NK-92 treated with Interleukin-12 subunit alpha and Interleukin-12 subunit beta, amount 100 ng/mL, for 24 hours (cell line): ENCODE results near the gene ZBTB21.

Experiments
- DNase-seq: peaks from one replicate; lab custom pipeline; 2025; lab: John Stamatoyannopoulos, UW

ZBTB21 gene

DNA sequence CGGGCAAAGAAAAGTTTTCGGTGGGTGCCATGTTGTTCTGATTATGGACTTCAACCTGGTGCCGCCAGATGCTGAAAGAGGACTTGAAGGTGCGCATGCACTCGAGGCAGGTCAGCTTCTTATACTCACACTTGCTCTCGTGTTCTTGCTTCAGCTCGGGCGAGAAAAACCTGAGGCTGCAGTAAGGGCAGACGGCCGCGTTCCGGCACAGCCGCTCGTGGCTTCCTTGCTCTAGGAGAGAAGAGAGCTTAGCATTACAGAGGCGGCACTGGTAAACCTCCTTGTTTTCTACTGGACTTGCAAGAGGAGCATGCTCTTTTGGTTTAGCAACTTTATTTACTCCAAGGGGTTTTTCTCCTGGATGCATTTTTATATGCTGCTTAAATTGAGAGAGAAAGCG is 18.5 kb downstream of the ZBTB21 start:
- DNase-seq: no peak

DNA sequence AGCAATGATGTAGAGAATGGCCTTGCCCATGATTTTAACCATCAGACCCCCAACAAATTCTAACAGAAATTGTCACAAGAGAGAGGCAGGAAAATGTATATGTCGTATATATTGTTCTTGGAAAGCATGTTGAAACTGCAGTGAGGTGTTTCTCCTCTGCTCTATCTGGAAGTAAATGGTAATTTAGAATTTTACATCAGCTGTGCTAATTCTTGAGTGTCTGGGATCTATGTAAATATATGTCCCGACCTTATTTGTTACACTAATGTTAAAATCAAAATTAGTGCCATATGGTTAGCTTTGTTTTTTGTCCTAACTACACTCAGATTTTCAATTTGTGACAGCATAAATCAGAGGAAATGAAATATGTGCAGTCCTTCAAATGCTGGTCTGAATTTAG is 20.5 kb downstream of the ZBTB21 start:
- DNase-seq: no peak

DNA sequence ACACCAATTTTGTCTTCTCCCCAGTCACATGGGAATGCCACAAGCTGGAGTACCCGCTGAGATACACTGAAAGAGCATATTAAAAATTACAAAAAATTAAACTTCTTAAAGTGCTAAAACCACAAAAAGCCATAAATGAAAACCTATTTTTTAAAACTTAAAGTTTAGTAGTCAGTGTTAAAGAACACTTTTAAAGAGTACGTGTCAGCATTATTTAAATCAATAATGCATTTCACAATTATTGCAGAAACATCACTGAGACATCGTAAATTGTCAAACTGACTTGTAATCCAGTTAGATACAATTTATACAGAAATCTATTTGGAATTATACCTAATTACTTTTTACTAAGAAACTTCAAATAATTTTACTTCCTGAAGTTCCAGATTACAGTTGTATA is 22.9 kb downstream of the ZBTB21 start:
- DNase-seq: no peak

DNA sequence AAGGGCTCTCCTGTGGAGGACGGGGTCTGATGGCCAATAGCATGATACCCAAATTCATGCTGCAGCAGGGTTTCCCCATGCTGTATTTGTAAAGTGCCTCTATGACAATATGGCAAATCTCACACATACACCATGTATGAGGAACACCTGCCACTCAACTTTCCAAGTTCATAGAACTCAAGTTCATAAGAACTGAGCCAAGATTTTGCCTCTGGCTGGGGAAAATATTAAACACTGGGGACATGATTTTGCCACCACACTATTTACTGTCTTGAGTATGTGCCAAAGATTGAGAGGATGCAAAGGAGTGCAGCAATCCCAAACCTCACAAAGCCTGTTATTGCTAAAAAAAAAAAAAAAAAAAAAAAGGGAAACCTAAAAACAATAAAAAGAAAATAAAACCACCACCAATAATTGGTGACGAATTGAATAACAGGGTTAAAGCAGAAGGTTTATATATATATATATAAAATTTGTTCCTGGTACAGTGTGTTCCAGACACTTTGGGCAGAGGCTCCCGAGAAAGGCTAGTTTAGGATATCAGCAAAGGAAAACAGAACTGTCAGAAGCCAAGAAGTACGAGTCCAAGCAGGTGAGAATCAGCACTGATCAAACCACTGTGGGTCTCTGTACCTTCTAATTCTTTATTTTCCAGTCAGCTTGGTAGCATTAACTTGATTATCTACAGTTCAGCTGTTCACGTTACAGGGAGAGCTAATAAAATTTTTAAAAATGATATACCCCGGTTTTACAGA is 24.3 kb downstream of the ZBTB21 start:
- no peak for DNase-seq

DNA sequence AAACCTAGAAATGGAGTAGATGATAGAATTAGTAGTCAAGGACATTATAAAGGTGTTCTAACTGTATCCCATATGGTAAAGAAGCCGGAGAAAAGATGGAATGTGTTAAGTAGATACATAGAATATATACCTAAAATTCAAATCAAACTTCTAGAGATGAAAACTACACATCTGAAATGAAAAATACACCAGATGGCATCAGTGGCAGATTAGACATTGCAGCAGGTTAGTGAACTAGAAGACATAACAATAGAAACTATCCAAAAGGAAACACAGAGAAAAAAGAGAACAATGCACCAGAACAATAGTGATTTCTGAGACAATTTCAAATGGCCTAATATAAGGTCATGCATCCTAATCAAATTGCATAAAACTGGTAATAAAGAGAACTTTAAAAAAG is 26.9 kb downstream of the ZBTB21 start:
- no peak for DNase-seq

DNA sequence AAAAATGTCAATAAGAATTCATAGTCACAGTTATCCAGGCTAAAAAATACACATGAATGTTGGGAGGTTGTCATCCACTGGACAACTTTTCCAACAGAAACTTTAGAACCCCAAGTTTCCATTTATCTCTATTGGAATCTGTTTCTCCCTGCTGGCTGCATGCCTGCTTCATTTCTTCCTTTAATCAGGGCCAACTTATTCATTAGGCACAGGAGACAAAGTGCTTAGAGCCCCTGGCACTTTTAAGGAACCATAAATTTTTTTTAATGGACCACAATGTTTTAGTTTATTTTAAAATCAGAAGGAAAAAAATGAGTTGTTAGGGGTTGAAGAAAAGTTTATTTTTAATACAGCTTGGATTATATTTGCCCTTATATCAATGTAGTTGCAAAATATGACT is 29.6 kb downstream of the ZBTB21 start:
- DNase-seq: no peak

DNA sequence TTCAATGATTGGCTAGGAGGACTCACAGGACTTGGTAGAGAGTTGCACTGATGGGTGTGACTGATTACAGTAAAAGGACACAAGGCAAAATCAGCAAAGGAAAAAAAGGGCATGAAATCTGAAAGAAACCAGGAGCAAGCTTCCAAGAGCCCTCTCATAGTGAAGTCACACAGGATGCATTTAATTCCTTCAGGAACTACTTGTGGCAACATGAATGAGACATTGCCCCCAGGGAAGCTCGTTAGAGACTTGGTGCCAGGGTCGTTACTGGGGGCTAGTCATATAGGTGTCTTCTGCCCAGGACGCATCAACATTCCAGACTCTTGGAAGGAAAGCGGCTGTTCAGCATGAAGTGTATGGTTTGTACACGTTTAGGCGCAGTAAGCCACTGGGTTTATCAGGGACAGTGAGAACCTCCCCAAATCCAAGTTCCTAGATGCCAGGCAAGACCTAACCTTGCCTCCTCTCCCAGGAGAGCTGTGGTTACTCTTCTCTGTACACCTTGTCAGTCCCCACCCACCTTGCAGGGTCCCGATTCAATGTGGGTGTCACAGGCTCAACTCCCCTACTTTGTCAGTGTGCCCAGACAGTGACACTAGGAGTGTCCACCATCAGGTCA is 30.3 kb downstream of the ZBTB21 start:
- no peak for DNase-seq

DNA sequence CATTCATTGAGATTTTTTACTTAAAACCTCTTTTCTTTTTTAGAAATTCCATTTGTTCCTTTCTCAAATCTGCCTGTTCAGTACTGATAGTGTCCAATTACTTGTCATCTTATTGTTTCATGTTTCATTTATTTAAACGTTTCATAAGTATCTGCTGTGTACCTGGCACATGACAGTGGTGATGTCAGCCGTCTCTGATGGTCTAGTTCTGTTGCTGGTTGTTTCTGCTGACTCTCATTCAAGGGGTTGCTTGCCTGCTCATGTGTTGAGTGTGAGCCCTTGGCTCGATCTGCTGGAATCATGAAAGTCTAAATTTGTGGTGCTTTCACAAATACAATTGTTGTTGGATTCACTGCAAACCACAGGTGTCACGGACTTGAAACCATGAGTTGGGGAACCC is 30.8 kb downstream of the ZBTB21 start:
- no peak for DNase-seq

DNA sequence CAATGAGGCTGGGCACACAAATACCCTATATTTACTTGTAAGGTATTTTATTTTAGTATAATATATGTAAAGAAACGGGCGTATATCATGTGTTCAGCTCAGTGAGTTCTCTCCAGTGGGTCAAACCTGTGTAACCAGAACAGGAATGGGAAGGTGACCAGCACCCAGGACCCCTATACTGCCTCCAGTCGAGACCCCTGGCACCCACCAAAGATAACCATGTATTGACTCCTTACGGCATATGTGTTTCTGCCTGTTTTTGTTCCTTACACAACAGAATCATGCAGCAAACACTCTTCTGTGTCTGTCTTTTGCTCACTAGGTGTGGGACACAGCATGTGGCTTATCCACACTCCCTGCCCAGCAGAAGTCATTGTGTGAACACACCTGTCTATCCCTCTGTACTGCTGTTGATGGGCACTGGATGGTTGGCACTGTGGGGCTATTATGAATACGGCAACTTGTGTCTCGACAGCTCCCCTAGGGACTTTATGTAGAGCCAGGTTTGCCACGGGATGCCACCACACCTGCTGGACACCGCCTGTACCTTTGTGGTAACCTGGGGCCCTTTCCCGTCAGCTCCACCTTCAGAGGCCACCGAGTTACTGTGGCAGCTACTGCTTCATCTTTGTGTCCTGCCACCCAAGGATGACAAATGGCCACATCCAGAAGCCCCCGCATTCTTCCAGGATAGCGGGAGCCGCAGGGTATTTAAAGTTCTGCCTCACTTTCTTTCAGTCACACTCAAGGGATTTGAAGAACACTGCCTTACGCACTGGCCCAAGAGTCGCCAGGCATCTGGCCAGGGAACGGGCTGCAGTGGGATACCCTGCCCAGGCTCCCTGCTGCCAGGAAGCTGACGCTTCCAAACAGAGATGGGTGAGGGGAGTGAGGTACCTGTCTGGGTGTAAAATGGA is 32.9 kb downstream of the ZBTB21 start:
- no peak for DNase-seq

DNA sequence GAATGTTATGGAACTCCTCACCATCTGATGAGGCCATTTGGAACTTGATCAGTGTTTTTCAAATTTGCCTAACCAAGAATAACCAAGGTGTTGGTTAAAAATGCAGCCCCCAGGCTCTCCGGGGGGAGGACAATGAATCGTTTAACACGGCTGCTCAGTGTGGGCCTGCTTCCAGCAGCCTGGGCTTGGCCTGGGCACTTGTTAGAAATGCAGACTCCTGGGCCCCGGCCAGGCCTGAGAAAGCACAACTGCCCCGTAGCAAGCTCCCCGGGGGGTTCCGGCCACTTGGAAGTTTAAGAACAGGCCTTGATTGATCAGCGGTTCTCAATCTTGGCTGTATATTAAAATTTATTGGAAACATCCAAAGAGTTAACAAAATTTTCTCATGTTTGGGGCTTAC is 33.5 kb downstream of the ZBTB21 start:
- no peak for DNase-seq

DNA sequence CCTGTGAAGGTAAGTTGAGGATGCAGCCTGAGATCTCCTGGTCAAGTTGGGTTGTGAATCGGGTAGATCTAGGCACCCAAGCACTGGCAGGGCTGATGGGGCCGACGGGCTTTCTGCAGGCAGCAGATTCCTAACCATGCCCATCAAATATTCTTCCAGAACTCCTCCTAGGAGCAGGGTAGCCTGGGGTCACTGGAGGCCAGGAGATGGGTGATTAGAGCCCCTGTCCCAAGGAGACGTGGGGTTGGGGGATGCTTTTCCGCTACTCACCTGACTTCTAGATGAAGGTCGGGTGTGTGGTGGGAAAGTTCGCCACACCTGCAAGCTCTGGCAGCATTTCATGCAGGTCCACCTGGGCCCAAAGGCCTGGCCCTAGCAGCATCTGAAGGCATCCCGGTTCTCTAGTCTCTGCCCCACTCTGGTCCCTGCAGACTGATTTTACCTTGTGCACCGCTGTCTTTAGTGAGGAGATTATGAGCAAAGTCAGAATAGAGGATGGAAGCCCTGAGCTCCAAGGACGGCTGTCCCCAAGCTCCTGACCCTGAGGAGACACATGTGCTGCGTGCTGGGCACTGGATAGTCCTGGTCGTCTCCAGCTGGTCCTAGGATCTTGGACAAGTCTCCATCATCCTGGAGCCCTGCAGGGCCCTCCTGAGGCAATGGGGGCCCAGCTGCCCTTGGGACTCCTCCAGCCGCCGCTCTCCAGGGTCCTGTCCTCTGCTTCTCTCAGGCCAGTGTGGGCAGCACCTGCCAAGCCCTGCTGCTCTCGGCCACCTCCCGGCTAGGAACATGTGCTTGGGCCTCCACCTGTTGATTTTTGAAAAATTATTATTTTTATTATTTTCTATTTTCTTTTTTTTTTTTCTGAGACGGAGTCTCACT is 34.5 kb downstream of the ZBTB21 start:
- no peak for DNase-seq

DNA sequence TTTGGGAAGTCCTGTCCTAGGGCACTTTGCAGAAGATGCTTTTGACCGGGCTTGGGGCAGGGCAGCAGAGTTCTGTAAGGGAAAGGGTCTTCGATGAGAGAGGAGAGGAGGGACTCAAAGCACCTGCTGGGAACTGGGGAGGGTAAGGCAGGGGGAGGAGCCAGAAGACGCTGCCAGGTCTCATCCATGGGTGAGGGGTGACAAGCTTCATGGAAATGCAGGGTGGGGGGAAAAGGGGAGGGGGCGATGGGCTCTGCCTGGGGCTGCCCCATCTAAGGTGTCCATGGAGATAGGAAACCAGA is 35.5 kb downstream of the ZBTB21 start:
- no peak for DNase-seq

DNA sequence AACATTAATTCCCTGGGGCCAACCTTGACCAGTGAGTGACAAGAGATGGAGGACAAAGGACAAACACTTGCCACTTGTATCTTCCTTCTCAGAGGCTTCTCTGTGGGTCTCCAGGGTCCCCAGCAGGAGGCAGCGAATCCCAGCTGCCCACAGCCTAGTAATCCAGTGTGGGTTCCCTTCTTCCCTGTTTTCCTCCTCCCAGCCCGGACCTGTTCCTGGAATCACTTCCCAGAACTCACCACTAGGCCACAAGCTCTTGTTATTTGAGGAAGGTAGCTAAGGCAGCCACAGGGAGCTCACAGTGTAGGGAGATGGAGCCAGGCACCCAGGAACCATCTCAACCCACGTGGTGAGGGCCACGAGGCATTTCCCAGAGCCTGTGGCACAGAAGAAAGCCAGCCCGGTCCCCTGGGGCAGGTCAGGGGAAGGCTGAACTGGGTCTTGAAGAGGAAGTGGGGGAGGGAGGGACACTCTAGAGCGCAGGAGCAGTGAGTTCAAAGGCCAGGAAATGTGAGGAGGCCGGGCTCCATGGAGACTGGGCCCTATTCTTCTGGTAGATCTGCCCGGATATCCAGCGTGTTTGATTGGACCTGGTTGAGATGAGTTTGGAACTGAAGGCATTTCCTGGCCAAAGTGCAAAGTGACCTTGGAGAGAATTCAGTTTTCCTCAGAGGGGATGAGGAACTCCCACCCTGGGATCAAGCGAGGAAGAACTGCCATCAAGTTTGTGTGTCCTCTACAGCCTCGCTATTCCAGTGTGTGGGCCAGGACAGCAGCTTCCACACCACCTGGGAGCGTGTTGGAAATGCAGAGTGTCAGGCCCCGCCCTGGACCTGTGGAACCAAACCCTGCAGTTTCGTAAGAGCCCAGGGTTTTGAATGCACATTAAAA is 36.1 kb downstream of the ZBTB21 start:
- DNase-seq: no peak

DNA sequence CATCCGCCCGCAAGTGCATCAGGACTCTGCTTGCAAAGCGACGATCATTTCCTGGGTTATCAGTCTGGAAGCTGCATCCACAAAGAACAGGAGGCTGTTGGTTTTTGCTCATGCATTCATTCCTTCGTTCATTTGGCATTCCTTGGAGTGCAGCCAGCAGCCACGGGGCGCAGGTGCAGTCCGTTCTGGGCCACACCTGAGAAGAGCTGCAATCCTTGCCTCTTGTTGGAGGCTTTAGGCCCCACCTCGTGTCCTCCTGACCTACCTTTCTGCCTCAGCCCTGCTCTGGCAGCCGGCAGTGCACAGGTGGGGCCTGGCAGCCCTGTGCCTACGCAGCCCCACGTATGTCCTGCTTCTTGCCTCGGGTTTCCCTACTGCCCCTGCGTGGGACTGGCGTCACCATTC is 36.7 kb downstream of the ZBTB21 start:
- DNase-seq: no peak

DNA sequence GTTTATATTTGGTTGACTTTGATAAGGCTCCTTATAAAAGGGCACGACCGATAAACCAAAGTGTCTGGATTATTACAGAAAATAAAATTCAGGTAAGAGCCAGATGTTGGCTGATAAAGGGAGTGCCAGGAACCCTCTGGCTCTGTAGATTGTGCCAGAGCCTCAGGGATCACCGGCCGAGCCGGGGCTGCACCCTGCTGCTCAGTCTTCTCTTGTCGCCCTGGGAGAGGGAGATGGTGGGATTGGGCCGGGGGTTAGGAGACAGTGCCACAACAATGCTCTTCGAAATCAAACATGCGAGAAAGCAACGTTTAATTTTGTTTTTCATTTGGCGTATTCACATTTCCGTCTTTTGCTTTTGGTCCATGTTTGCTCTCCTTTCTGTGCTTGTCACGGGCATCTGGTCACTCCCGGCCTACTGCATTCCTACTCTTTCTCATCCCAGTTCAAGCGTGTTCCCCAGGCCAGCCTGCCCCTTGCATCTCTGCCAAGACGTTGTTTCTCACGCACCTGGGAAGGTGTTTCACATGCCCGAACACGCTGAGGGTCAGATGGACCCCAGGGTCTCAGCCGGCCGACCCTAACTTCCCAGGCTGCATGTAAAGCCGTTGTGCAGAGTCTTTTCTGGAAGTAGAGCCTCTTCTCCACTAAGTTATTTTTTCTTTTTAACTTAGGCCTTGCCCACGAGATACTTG is 37.5 kb downstream of the ZBTB21 start:
- no peak for DNase-seq

DNA sequence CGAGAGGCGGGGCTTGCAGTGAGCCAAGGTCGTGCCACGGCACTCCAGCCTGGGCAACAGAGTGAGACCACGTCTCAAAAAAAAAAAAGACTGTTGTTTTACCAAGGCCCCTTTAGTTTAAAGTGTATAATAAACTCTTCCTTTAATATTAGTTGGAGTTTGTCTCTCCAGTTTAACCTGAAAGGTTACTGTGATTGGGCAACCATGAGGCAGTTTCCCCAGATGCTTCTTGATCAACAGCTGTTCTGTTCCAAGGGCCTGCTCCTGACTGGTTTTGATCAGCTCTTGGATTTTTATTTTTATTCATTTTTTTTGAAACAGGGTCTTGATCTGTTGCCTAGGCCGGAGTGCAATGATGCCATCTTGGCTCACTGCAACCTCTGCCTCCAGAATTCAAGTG is 38.3 kb downstream of the ZBTB21 start:
- no peak for DNase-seq

DNA sequence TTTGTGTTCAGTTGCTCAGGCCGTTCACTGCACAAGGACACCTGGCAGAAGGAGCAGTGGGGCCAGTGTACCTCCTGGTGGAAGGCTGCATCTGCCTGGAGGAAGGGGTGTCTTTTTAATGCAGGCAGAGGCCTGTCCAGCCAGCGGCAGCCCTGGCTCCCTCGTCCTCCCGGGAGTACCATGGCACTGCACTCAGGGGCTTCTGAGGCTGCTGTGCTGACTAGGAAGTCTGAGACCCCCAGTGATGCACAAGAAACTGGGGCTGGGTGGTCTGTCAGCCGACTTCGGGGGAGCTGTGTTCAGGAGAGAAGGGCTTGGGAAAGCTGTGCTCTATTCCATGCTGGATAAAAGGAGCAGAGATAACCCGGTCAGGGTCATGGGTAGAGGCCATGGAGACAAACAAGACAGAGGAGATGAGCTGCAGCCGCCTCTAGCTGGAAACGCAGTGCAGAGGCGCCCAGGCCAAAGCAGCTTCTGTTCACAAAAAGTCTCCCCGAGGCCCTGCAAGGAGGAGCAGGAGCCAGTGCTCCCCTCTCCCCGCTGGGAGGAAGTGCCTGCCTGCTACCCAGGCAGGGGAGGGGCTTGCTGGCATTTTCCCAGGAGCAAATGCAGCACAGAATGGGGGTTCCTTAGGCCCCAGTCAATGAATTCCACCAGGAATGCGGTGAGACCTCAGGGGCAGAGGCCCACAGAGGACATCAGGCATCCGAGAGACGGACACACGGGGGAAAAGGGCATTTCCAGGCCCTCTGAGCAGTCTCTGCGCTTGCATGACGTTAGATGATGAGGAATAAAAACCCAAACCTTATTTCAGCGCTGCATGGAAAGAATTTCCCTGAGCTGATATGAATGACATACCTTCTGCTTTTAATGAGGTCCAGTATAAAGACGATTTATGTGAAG is 39.2 kb downstream of the ZBTB21 start:
- DNase-seq: no peak

DNA sequence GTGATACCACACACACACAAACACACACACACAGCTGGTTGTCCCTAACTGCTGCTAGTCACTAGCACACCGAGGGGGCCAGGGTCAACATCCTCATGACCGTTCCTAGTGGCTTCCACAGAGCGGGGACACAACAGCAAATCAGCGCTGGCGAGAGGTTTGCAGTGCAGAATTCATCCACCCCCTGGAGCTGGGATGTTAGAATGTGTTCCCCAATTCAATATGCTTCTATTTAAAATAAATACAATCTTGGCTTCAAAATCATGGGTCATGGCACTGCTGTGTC is 40.1 kb downstream of the ZBTB21 start:
- DNase-seq: no peak

DNA sequence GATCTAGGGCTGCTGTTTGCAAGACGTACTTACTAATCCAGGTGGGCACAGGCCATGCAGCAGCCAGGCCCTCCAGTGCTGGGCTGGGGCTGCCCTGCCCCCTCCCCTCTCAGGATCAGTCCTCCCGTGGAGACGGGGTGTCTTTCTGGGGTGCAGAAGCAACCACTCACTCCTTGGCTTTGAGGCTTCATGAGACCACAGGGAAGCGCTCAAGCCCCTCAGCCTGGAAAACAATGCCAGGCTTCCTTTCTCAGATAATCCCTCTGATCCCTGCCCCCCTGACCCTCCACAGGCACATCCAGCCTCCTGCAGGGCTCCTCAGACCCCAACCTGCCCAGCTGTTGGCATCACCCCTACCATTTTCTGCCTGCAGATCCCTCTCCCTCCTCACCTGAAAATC is 42.5 kb downstream of the ZBTB21 start:
- no peak for DNase-seq
